ELR (cell line): ENCODE data around the gene HNRNPC.
"Not testable (repeated sequence)": the region's sequence is repeated elsewhere in the genome, so short reads cannot be mapped to it uniquely, and the experiment has no call there.

Source experiments
- DNase-seq: peaks from one replicate; pipeline ENCODE4 v3.0.0-alpha.2; 2015; ENCODE audit warnings: low read depth

HNRNPC gene

DNA sequence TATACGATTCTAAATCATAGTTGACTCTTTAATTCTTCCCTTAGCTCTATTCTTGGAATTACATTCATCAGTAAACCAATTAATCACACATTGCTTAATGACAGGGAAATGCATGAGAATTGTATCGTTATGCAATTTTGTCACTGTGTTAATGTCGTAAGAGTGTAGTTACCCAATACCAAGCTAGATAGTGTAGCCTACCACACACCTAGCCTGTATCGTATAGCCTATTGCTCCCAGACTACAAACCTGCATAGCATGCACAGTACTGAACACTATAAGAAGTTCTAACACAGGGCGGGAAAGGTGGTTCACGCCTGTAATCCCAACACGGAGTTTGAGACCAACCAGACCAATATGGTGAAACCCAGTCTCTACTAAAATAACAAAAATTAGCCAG is 24.7 kb downstream of the HNRNPC start:
- no peak for DNase-seq

DNA sequence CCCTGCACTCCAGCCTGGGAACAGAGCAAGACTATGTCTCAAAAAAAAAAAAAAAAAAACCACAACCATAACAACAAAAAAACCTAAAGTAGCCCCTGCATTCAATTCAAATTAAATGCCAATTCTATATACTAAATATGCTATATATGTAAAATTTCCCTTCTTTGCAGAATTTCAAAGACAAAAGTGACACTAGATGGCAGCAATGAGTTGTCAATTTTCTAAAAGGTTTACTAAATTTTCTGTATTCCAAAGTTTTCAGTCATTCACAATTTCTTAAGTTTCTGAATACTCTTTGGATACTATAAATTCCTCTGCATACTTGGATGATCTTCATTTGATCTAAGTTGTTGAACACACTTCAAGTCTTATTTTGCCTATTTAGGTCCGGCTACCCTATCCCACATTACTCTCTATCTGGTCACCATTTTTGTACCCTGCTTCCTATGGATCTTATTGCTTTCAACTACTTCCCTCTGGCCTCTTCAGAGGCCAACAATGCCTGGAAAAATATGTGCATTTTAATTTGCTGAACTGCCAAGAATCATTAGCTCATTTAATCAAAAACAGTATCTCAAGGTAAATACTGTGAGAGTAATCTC is 27.9 kb downstream of the HNRNPC start:
- peak; percentile 52 for DNase-seq

DNA sequence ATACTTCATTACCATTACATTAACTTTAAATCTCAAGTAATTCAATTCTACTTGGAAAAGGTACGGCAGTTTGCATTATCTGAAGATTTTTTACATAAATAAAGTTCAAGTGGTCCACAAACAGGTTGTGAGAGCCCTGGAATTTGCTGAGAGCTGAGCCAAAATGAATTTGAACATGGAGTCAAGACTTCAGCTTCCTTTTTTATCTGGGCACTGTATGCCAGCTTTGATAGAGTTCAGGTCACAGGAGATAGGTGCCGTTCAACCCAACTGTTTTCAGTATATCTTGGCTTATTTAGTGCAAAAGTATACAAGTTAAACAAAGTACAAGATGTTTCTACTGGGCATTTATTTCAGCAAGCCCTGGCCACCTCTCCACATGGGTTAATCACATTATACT is 28.8 kb downstream of the HNRNPC start:
- no peak for DNase-seq

DNA sequence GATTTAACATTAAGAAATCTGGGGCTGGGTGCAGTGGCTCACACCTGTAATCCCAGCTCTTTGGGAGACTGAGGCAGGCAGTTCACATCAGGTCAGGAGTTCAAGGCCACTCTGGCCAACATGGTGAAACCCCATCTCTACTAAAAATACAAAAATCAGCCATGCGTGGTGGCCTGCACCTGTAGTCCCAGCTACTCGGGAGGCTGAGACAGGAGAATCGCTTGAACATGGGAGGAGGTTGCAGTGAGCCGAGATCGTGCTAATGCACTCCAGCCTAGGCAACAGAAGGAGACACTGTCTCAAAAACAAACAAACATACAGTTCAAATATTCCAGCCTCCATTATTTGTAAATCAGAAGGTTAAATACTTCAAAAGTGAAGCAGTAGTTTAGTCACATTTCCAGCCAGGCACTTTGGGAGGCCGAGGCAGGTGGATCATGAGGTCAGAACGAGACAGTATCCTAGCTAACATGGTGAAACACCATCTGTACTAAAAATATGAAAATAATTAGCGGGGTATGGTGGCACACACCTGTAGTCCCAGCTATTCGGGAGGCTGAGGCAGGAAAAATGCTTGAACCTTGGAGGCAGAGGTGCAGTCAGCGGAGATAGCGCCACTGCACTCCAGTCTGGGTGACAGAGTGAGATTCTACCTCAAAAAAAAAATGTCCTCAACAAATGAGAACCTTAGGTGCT is 30.3 kb downstream of the HNRNPC start:
- DNase-seq: no peak

DNA sequence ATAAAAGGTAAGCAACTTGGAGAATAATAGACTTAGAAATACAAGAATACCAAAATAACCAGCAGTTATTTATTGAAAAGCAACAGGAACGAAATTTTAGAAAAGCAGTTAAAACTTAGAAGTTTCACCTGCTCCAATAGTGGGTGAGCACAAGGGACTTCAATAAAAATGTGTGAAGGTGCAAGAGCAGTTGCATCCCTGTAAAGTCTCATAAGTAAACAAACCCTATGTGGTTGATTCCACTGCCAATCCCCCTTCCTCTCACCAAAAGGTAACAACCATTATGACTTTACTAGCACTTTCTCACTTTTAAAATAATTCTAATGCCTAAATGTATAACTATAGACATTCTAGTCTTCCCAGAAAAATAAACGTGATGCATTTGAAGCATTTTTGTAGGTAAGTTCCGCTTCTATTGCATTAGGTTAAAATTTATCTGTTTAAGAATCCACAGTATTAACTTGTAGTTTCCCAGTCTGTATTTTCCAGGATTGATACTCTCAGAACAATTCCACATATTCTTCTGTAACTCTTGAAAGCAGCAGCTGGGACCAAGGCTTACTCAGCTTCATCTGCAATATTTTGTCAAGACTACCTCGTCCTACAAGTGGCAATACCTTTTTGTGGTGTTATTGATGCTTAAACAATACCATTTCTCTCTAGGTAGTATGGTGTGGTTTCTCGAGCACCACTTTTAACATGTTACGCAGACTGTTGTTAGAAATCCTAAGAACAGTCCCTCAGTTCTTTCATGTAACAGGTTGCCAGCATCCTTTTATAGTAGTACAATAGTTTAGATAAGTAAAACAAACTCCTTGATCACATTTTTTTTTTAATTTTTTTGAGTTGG is 32.1 kb downstream of the HNRNPC start:
- no peak for DNase-seq

DNA sequence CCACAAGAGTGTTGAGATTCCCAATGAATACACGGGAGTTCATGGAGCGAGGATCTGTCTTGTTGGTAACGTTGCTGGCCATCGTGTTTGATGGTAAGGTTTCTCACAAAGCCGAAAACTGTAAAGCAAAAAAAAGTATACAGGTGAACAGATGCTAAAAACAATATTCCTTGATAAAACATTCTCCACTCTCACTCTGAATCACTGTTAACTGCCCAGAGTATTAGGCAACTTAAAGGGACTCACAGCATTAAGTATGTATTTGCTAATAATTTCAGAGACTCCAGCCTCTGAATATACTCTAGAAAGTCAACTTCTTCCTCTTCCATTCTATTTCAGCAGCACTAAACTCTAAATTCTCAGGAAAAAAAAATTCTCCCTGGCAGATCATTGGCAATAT is 35.1 kb downstream of the HNRNPC start:
- DNase-seq: no peak

DNA sequence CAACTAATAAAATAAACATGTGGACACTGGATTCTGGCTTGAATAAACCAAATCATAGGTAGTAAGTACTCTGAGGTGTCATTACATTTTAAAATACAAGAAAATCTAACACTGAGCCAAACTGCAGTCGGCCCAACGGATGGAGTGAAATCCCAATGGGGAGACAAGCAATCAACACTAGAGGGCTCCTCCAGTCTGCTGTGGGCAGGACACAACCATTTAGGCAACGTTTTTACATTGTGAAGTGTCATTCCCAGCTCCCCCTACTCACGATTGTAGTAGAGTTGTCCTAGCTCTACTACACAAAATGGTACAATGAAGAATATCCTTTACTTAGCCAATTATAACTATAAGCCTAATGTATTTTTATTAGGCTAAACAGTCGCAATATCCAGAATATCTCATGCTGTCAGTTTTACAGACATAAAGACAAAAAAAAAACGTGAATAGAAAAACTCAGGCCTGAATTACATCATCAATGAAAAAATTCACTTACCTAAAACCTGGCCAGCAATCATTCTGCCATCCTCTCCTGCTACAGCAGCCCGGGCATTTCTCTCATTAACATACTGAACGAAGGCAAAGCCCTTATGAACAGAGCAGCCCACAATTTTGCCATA is 35.7 kb downstream of the HNRNPC start:
- DNase-seq: no peak

DNA sequence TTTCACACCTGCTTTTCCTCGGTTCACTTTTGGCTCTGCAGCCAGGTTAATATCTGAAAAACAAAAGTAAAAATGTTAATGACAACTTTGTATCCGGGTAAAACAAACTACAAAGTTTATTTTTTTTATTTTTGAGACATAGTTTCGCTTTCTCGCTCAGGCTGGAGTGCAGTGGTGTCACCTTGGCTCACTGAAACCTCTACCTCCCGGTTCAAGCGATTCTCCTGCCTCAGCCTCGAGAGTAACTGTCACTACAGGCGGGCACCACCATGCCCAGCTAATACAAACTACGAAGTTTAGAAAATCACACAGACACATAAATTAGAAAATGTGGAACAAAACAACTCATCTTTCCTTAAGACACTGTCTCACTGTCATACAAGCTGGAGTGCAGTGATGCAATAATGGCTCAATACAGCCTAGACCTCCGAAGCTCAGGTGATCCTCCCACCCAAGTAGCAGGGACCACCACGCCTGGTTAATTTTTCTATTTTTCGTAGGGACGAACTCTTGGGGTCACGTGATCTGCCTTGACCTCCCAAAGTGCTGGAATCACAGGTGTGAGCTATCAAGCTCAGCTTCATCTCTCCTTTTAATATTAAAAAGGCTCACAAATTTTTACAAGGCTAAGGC is 38.1 kb downstream of the HNRNPC start:
- no peak for DNase-seq

DNA sequence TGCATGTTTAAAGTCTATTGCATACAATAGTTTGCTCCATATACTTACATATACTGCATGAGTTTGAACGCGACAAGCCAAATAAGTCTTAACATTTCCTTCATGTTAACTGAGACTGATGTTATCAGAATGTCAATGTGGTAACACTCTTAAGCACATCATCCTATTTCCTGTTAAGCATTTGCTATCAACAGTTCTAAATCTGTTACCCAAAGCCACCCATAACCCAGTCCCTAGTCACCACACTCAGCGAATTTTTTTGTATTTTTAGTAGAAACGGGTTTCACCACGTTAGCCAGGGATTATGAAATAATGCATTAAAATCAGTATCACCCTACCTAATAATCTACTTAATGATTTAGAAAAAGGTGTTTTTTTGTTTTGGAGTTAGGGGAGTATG is 39.4 kb downstream of the HNRNPC start:
- DNase-seq: no peak

DNA sequence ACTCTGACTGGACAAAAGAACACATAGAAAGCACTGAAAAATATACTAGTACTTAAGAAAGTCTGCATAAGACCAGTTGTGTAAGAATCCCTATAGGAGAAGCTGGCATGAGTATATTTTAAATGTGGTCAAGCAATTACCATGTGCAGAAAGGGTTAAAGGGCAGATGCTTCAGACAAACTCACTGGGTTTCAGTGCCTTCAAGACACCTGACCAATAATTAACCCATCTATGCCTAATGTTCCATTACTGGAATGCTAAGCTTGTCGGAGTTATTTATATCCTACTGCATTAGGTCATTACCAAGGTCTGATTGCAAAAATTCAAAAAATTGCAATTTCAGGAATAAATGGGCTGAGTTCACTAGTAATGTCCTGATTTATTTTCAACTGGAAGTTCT is 41.3 kb downstream of the HNRNPC start:
- DNase-seq: no peak

DNA sequence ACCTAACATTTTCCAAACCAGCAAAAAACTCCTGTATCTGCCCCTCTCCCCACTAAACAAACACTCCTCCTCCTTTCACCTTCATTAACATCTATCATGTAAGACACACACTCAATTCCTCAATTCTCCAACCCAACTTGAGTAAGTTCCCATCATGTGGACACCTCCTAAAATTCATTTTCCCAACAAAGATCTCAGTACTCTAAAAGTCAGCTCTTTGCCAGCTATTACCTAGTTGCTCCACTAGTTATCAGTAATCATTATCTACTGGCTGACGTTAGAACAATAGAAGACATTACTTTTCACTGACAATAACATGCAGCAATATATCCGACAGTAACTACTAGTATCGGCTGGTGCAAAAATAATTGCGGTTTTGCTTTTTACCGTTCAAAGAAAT is 42.1 kb downstream of the HNRNPC start:
- no peak for DNase-seq

DNA sequence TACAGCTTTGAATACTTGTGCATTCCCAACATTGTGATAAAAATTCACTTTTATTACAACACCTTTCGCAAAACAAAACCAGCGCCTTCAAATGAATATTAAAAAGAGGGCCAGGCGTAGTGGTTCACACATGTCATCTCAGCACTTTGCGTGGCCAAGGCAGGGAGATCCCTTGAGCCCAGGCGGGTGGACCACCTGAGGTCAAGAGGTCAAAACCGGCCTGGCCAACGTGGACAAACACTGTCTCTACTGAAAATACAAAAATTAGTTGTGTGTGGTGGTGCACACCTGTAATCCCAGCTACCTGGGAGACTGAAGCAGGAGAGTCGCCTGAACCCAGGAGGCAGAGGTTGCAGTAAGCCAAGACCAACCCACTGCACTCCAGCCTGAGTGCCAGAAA is 42.8 kb downstream of the HNRNPC start:
- no peak for DNase-seq

DNA sequence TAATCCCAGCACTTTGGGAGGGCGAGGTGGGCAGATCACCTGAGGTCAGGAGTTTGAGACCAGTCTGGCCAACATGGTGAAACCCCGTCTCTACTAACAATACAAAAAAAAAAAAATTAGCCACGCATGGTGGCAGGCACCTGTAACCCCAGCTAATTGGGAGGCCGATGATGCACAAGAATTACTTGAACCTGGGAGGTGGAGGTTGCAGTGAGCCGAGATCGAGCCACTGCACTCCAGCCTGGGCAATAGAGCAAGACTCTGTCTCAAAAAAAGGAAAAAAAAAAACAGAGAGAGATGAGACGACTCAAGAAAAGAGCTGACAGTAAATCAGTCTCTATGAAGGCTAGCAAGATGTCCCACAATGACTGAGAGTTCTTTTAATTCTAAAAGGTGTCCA is 44.1 kb downstream of the HNRNPC start:
- not testable (repeated sequence) for DNase-seq

DNA sequence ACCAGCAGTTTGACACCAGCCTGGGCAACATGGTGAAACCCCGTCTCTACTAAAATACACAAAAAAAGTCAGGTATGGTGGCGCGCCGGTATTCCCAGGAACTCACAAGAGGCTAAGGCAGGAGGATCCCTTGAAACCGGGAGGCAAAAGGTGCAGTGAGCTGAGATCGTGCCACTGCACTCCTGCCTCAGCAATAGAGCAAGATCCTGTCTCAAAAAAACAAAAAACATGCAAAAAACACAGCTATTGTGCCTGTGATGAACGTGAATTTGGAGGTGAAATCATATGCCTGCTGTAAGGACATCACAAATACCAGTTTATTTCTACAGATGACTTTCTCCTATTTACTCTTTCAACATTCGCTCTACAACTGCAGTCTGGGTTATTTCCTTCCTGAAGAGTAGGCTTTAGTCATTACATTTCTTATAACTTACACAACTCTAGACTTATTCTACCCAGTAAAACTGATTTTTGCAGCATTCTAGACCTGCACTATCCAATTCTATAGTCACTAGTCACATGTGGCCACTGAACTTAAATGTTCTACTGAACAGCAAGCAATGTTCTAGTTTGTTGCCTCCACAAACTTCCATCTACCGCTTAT is 48.3 kb downstream of the HNRNPC start:
- DNase-seq: peak; percentile 39

DNA sequence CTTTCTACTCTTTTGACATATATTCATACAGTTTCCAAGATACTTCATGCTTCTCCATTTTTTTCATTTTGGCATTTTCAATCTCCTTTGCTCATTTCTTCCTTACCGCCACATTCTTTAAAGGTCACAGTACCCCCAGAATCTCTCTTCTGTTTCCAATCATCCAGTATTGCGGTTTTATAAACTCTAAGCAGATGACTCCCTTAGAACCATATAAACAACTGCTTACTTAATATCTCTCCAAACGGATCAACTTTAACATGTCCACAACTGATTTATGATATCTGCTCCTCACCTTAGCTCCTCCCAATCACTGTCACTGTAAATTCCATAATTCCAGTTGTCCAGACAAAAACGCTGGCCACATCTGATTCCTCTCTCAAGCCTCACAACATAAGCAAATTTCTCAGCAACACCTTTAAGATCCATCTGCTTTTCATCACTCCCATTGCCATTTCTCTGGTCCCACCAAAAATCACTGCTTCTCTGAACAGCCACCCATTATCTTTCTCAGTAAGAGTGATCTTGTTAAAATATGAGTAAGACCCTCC is 49.6 kb downstream of the HNRNPC start:
- peak; percentile 45 for DNase-seq

DNA sequence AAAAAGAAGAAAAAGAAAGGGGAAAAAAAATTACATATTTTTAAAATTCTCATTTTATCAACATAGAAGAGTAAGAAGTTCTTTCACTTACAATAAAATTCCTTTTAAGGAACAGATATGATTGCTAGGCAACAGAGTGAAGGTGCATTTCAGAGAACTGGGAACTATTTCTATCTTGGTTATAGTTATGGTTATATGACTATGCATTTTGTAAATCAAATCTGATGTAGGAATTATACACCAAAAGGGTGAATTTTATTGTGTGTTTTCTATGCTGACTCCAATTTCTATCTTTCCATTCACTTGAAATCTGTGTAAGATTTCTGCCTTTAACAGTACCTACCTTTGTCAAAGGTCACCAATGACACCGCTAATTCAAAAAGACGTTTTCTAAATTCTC is 50.1 kb downstream of the HNRNPC start:
- DNase-seq: no peak

DNA sequence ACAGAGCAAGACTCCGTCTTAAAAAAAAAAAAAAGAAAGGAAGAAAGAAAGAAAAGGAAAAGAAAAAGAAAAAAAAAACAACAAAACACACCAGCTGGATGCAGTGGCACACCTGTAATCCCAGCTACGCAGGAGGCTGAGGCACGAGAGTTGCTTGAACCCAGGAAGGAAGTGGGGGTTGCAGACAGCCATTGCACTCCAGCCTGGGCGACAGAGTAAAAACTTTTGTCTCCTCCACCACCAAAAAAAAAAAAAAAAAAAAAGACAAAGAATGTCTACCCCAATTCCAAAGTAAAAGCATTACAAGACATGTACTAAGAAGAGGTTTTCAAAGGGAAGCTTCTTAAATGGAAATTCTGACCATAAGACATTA is 53.4 kb downstream of the HNRNPC start:
- no peak for DNase-seq

DNA sequence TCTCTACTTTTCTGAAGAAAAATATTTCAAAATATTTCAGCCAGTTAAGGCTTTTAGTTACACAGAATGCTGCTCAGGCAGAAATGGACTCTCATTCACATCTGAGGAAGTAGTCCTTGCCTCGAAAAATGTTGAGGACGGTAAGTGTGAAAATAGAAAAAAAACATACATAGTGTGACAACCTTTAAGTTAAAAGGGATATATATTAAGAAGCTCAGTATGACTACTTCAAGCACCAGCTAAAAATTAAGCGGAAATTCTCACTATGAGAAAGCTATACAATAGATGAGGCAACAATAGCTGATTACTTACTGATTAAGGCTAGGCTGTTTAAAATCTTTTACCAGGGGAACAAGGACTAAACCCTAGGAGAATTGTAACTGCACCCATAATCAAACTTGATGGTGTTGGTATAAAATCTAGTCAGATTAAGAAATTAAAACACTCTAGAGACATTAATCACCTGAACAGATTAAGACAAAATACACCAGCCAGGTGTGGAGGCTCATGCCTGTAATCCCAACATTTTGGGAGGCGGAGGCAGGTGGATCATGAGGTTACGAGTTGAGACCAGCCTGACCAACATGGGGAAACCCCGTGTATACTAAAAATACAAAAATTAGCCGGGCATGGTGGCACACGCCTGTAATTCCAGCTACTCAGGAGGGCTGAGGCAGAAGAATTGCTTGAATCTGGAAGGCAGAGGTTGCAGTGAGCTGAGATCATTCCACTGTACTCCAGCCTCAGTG is 53.9 kb downstream of the HNRNPC start:
- no peak for DNase-seq

DNA sequence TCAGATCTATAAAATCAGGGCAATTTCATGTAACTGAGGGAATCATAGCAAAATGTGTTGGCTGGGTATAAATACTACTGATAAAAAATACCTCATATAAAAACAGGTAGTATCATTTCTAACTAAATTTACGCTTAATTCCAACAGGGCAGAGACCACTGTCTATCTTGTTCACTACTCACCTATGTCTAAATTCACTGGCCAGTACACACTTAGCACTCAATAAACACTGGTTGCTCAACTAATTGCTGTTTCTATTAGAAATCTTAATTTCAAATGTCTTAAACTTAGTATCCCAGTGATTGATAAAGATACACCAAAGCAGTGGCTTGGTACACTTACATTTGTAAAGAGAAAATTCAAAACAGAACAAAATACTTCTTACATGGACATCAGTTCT is 55.6 kb downstream of the HNRNPC start:
- no peak for DNase-seq

DNA sequence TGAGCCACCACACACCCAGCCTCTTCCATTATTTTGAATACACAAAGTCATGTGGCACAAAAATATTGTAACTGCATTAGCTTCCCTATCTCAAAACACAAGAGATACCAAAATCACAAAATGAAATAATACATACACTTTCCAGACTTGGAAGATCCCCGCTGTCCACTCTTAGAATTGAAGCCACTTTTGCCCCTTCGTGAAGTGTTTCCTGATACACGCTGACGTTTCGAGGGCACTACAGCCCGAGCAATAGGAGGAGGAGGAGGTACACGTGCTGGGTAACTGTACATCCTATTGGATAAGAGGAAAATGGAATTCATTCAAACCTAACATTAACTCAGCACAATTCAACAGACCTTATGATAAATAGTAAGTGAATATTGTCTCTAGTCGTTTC is 56.4 kb downstream of the HNRNPC start:
- not testable (repeated sequence) for DNase-seq

DNA sequence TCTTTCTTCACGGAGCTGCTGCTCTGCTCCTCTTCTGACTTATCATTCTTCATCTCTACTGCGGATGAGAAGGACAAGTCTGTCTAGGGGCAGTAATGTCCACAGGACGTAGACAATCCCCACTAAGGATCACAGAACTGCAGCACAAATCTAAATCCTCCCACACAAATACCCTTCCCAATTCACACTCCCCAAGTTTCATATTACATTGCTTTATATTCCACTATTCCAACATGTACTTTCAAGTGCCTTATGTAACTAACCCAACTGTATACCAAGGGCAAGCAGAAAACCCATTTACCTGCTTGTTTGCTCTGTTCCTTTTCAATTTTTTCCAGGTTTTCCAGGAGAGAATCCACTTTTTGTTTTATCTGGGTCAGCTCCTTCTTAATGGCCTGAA is 57.7 kb downstream of the HNRNPC start:
- DNase-seq: no peak
